ENCODE measurements around the gene CLSTN1.
"Not testable (repeated sequence)": the region's sequence is repeated elsewhere in the genome, so short reads cannot be mapped to it uniquely, and the experiment has no call there.

CLSTN1 gene

GRCh38 chr1:9792156-9793042, 31.4 kb downstream of the CLSTN1 start (continued):
- TF ChIP-seq, protein P1, sequence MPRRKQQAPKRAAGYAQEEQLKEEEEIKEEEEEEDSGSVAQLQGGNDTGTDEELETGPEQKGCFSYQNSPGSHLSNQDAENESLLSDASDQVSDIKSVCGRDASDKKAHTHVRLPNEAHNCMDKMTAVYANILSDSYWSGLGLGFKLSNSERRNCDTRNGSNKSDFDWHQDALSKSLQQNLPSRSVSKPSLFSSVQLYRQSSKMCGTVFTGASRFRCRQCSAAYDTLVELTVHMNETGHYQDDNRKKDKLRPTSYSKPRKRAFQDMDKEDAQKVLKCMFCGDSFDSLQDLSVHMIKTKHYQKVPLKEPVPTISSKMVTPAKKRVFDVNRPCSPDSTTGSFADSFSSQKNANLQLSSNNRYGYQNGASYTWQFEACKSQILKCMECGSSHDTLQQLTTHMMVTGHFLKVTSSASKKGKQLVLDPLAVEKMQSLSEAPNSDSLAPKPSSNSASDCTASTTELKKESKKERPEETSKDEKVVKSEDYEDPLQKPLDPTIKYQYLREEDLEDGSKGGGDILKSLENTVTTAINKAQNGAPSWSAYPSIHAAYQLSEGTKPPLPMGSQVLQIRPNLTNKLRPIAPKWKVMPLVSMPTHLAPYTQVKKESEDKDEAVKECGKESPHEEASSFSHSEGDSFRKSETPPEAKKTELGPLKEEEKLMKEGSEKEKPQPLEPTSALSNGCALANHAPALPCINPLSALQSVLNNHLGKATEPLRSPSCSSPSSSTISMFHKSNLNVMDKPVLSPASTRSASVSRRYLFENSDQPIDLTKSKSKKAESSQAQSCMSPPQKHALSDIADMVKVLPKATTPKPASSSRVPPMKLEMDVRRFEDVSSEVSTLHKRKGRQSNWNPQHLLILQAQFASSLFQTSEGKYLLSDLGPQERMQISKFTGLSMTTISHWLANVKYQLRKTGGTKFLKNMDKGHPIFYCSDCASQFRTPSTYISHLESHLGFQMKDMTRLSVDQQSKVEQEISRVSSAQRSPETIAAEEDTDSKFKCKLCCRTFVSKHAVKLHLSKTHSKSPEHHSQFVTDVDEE (CRISPR knock-in tag; IDR thresholded peaks at IDR 0.05), result no peak
- TF ChIP-seq ISL1 (CRISPR knock-in tag; IDR thresholded peaks at IDR 0.05), result no peak

DNA sequence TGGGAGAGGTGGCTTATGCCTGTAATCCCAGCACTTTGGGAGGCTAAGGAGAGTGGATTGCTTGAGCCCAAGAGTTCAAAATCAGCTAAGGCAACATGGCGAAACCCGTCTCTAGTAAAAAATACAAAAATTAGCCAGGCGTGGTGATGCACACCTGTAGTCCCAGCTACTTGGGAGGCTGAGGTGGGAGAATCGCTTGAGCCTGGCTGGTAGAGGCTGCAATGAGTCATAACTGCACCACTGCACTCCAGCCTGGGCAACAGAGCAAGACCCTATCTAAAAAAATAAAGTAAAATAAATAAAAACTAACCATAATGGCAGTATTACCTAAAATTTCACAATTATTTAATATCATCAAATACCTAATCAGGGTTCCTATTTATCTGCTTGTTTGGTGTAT, 34.1 kb downstream of the CLSTN1 start:
- not testable (repeated sequence) for ATAC-seq

DNA sequence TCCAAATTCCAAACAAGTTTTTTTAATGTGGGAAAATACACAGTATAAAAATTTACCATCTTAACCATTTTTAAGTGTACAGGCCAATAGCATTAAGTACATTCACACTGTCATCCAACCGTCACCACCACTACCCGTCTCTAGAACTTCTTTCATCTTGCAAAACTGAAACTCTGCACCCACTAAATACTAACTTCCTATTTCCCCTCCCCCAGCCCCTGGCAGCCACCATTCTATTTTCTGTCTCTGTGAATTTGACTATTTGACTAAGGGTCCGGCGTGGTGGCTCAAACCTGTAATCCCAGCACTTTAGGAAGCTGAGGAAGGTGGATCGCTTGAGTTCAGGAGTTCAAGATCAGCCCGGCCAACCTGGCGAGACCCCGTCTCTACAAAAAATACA, 36.1 kb downstream of the CLSTN1 start:
- TF ChIP-seq ZC3H10 (CRISPR knock-in tag; IDR thresholded peaks at IDR 0.05) (no peak), CSDC2 (CRISPR knock-in tag; IDR thresholded peaks at IDR 0.05) (no peak), ESRRG (CRISPR knock-in tag; IDR thresholded peaks at IDR 0.05) (no peak), BACH2 (CRISPR knock-in tag; IDR thresholded peaks at IDR 0.05; ENCODE audit: borderline replicate concordance) (no peak), ZNF70 (CRISPR knock-in tag; IDR thresholded peaks at IDR 0.05) (no peak), SNAI2 (CRISPR knock-in tag; IDR thresholded peaks at IDR 0.05) (no peak), GLIS3 (CRISPR knock-in tag; IDR thresholded peaks at IDR 0.05) (no peak), ZNF565 (CRISPR knock-in tag; conservative IDR thresholded peaks at IDR 0.05; ENCODE audit: low read depth) (no peak), ARNTL (CRISPR knock-in tag; IDR thresholded peaks at IDR 0.05; ENCODE audit: borderline replicate concordance, low read depth) (no peak), ZFP30 (CRISPR knock-in tag; IDR thresholded peaks at IDR 0.05) (no peak), ZNF8 (CRISPR knock-in tag; IDR thresholded peaks at IDR 0.05) (no peak), TOX (CRISPR knock-in tag; IDR thresholded peaks at IDR 0.05; ENCODE audit: borderline replicate concordance) (no peak), TCF4 (CRISPR knock-in tag; IDR thresholded peaks at IDR 0.05; ENCODE audit: borderline replicate concordance) (no peak), POU6F1 (CRISPR knock-in tag; IDR thresholded peaks at IDR 0.05; ENCODE audit: borderline replicate concordance, low read depth) (no peak), ISL1 (CRISPR knock-in tag; IDR thresholded peaks at IDR 0.05) (no peak), ZFP3 (CRISPR knock-in tag; IDR thresholded peaks at IDR 0.05) (no peak)
- TF ChIP-seq, protein P1 (CRISPR knock-in tag; IDR thresholded peaks at IDR 0.05), result no peak
- TF ChIP-seq, protein P2, sequence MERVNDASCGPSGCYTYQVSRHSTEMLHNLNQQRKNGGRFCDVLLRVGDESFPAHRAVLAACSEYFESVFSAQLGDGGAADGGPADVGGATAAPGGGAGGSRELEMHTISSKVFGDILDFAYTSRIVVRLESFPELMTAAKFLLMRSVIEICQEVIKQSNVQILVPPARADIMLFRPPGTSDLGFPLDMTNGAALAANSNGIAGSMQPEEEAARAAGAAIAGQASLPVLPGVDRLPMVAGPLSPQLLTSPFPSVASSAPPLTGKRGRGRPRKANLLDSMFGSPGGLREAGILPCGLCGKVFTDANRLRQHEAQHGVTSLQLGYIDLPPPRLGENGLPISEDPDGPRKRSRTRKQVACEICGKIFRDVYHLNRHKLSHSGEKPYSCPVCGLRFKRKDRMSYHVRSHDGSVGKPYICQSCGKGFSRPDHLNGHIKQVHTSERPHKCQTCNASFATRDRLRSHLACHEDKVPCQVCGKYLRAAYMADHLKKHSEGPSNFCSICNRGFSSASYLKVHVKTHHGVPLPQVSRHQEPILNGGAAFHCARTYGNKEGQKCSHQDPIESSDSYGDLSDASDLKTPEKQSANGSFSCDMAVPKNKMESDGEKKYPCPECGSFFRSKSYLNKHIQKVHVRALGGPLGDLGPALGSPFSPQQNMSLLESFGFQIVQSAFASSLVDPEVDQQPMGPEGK (CRISPR knock-in tag; IDR thresholded peaks at IDR 0.05; ENCODE audit: borderline replicate concordance), result no peak
- TF ChIP-seq, protein P3, sequence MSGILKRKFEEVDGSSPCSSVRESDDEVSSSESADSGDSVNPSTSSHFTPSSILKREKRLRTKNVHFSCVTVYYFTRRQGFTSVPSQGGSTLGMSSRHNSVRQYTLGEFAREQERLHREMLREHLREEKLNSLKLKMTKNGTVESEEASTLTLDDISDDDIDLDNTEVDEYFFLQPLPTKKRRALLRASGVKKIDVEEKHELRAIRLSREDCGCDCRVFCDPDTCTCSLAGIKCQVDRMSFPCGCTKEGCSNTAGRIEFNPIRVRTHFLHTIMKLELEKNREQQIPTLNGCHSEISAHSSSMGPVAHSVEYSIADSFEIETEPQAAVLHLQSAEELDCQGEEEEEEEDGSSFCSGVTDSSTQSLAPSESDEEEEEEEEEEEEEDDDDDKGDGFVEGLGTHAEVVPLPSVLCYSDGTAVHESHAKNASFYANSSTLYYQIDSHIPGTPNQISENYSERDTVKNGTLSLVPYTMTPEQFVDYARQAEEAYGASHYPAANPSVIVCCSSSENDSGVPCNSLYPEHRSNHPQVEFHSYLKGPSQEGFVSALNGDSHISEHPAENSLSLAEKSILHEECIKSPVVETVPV (CRISPR knock-in tag; IDR thresholded peaks at IDR 0.05), result no peak
- TF ChIP-seq, protein P4, sequence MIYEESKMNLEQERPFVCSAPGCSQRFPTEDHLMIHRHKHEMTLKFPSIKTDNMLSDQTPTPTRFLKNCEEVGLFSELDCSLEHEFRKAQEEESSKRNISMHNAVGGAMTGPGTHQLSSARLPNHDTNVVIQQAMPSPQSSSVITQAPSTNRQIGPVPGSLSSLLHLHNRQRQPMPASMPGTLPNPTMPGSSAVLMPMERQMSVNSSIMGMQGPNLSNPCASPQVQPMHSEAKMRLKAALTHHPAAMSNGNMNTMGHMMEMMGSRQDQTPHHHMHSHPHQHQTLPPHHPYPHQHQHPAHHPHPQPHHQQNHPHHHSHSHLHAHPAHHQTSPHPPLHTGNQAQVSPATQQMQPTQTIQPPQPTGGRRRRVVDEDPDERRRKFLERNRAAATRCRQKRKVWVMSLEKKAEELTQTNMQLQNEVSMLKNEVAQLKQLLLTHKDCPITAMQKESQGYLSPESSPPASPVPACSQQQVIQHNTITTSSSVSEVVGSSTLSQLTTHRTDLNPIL (CRISPR knock-in tag; IDR thresholded peaks at IDR 0.05; ENCODE audit: low read depth), result no peak
- no peak for ATAC-seq
